Measurements from ENCODE around the gene TMEM89.

TMEM89 gene

GRCh38 chr3:48609088-48610005 is 12.2 kb downstream of the TMEM89 start, which contains the start of gene UQCRC1:
TSS of gene UQCRC1 (minus strand) at chr3:48609646. CDS start at chr3:48609620, 26 bp downstream.
- peak; percentile 87 to 88 for DNase-seq

GRCh38 chr3:48607519-48607918 is 14.1 kb downstream of the TMEM89 start:
- no peak for DNase-seq

- no peak for DNase-seq
Observed at GRCh38 chr3:48601622-48601994, 20.0 kb downstream of the TMEM89 start.

GRCh38 chr3:48600711-48601621 is 20.6 kb downstream of the TMEM89 start:
- DNase-seq: no peak

GRCh38 chr3:48599509-48600285 is 21.9 kb downstream of the TMEM89 start:
- no peak for DNase-seq

GRCh38 chr3:48599077-48599501 is 22.5 kb downstream of the TMEM89 start:
- DNase-seq: no peak

GRCh38 chr3:48598323-48599076 is 23.1 kb downstream of the TMEM89 start:
- no peak for DNase-seq

- no peak for DNase-seq
Observed at GRCh38 chr3:48597408-48597800, 24.2 kb downstream of the TMEM89 start.

- DNase-seq: no peak
Observed at GRCh38 chr3:48596676-48597407, 24.7 kb downstream of the TMEM89 start.

GRCh38 chr3:48596157-48596556 is 25.4 kb downstream of the TMEM89 start:
- no peak for DNase-seq

- DNase-seq: no peak
Observed at GRCh38 chr3:48595526-48596121, 25.9 kb downstream of the TMEM89 start.

GRCh38 chr3:48595075-48595525 is 26.5 kb downstream of the TMEM89 start, which contains the start of gene COL7A1:
TSS of gene COL7A1 (minus strand) at chr3:48595329. CDS start at chr3:48595159, 170 bp downstream.
- DNase-seq: no peak

GRCh38 chr3:48594417-48595049 is 27.0 kb downstream of the TMEM89 start:
- DNase-seq: no peak

- no peak for DNase-seq
Observed at GRCh38 chr3:48593337-48593736, 28.2 kb downstream of the TMEM89 start.

- DNase-seq: no peak
Observed at GRCh38 chr3:48592519-48593087, 29.0 kb downstream of the TMEM89 start.

GRCh38 chr3:48591886-48592518 is 29.6 kb downstream of the TMEM89 start:
- DNase-seq: no peak

- no peak for DNase-seq
Observed at GRCh38 chr3:48591436-48591835, 30.1 kb downstream of the TMEM89 start.

GRCh38 chr3:48588230-48588629 is 33.3 kb downstream of the TMEM89 start:
- DNase-seq: no peak

- no peak for DNase-seq
Observed at GRCh38 chr3:48587686-48588085, 33.9 kb downstream of the TMEM89 start.

All from activated CD4-positive, alpha-beta T cell treated with anti-CD3 and anti-CD28 coated beads, Interleukin-2, amount 50 U/mL, for 4 hours (primary cell).